ENCODE measurements around the gene COL7A1. TPM values are rescaled to one million over a fixed set of nuclear protein-coding genes. Genes with fewer than 3 reads are reported as not detected.

The COL7A1 gene
- total RNA-seq, 1 experiment from 2014 or later = 8.1 TPM

DNA sequence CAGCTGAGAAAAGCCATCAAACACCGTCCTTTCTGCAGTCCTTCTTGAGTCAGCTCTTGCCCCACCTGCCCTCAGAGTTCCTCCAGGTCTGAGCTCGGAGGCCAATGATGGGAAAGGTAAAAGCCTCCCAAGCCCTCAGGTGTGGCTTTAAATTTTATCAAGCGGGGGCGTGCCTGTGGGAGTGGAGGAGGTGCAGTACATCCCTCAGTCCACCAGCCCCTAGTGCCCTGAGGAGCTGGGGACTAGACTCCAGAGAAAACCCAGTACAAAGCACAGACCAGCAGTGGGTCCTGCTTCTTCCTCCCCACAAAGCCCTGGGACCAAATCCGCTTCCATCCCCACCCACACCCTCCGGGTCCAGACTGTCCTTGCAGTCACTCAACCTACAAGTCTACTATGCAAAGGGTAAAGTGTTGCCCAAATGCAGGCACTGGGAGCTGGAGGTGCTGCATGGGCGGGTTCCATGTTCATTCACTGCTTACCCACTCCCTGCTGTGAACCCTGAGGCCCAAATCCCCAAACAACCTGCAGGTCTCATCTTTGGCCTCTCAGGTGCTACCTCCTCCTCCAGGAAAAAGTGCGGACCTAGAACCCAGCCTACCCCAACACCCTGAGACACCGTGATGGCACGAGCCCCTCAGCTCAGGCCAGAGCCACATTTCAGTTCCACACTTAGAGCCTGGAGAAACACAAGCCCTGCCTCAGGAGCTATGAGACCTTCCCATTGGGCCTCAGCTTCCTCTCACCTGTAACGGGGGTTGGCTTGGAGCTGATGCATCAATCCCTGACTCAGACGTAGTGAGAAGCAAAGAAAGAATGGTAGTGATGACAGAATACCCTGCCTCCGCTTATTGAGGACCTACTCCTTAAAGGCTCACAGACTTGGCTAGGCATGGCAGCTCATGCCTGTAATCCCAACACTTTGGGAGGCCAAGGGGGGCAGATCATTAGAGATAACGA, 41.0 kb downstream of the COL7A1 start:
- no peak for DNase-seq (ENCODE audit: low spot score)
- Mint-ChIP-seq H3K36me3 (peaks cover 31% of the 10 kb centered on the region), H3K4me3 (peak overlapping the region; percentile 86), H3K4me1 (peaks cover 48% of the 10 kb centered on the region), H3K9me3 (no peaks in the 10 kb centered on the region), H3K27me3 (ENCODE audit: low read depth) (no peaks in the 10 kb centered on the region), H3K27ac (peak overlapping the region; percentile 82)
- no peak for TF ChIP-seq PRRX2 (CRISPR knock-in tag; IDR thresholded peaks at IDR 0.05)
- no peak for TF ChIP-seq IRF2 (CRISPR knock-in tag; IDR thresholded peaks at IDR 0.05; ENCODE audit: borderline replicate concordance, low read depth)
- no peak for TF ChIP-seq NFYB (CRISPR knock-in tag; conservative IDR thresholded peaks at IDR 0.05; ENCODE audit: low read depth)
- TF ChIP-seq ZNF232 (CRISPR knock-in tag; IDR thresholded peaks at IDR 0.05) = no peak
- no peak for TF ChIP-seq NFE2L1 (CRISPR knock-in tag; IDR thresholded peaks at IDR 0.05)
- no peak for TF ChIP-seq ZNF317 (CRISPR knock-in tag; IDR thresholded peaks at IDR 0.05; ENCODE audit: borderline replicate concordance, low read depth)
- TF ChIP-seq, protein P1, sequence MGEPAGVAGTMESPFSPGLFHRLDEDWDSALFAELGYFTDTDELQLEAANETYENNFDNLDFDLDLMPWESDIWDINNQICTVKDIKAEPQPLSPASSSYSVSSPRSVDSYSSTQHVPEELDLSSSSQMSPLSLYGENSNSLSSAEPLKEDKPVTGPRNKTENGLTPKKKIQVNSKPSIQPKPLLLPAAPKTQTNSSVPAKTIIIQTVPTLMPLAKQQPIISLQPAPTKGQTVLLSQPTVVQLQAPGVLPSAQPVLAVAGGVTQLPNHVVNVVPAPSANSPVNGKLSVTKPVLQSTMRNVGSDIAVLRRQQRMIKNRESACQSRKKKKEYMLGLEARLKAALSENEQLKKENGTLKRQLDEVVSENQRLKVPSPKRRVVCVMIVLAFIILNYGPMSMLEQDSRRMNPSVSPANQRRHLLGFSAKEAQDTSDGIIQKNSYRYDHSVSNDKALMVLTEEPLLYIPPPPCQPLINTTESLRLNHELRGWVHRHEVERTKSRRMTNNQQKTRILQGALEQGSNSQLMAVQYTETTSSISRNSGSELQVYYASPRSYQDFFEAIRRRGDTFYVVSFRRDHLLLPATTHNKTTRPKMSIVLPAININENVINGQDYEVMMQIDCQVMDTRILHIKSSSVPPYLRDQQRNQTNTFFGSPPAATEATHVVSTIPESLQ (CRISPR knock-in tag; IDR thresholded peaks at IDR 0.05) = no peak
- TF ChIP-seq, protein P2, sequence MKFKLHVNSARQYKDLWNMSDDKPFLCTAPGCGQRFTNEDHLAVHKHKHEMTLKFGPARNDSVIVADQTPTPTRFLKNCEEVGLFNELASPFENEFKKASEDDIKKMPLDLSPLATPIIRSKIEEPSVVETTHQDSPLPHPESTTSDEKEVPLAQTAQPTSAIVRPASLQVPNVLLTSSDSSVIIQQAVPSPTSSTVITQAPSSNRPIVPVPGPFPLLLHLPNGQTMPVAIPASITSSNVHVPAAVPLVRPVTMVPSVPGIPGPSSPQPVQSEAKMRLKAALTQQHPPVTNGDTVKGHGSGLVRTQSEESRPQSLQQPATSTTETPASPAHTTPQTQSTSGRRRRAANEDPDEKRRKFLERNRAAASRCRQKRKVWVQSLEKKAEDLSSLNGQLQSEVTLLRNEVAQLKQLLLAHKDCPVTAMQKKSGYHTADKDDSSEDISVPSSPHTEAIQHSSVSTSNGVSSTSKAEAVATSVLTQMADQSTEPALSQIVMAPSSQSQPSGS (CRISPR knock-in tag; IDR thresholded peaks at IDR 0.05; ENCODE audit: borderline replicate concordance, low read depth) = no peak
- TF ChIP-seq ZBTB21 (CRISPR knock-in tag; IDR thresholded peaks at IDR 0.05; ENCODE audit: borderline replicate concordance) = no peak
- no peak for TF ChIP-seq CREB1 (CRISPR knock-in tag; IDR thresholded peaks at IDR 0.05)
- TF ChIP-seq, protein P3, sequence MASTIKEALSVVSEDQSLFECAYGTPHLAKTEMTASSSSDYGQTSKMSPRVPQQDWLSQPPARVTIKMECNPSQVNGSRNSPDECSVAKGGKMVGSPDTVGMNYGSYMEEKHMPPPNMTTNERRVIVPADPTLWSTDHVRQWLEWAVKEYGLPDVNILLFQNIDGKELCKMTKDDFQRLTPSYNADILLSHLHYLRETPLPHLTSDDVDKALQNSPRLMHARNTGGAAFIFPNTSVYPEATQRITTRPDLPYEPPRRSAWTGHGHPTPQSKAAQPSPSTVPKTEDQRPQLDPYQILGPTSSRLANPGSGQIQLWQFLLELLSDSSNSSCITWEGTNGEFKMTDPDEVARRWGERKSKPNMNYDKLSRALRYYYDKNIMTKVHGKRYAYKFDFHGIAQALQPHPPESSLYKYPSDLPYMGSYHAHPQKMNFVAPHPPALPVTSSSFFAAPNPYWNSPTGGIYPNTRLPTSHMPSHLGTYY (CRISPR knock-in tag; IDR thresholded peaks at IDR 0.05) = no peak
- TF ChIP-seq, protein P4, sequence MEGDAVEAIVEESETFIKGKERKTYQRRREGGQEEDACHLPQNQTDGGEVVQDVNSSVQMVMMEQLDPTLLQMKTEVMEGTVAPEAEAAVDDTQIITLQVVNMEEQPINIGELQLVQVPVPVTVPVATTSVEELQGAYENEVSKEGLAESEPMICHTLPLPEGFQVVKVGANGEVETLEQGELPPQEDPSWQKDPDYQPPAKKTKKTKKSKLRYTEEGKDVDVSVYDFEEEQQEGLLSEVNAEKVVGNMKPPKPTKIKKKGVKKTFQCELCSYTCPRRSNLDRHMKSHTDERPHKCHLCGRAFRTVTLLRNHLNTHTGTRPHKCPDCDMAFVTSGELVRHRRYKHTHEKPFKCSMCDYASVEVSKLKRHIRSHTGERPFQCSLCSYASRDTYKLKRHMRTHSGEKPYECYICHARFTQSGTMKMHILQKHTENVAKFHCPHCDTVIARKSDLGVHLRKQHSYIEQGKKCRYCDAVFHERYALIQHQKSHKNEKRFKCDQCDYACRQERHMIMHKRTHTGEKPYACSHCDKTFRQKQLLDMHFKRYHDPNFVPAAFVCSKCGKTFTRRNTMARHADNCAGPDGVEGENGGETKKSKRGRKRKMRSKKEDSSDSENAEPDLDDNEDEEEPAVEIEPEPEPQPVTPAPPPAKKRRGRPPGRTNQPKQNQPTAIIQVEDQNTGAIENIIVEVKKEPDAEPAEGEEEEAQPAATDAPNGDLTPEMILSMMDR (IDR thresholded peaks at IDR 0.05) = no peak
- TF ChIP-seq, protein P5, sequence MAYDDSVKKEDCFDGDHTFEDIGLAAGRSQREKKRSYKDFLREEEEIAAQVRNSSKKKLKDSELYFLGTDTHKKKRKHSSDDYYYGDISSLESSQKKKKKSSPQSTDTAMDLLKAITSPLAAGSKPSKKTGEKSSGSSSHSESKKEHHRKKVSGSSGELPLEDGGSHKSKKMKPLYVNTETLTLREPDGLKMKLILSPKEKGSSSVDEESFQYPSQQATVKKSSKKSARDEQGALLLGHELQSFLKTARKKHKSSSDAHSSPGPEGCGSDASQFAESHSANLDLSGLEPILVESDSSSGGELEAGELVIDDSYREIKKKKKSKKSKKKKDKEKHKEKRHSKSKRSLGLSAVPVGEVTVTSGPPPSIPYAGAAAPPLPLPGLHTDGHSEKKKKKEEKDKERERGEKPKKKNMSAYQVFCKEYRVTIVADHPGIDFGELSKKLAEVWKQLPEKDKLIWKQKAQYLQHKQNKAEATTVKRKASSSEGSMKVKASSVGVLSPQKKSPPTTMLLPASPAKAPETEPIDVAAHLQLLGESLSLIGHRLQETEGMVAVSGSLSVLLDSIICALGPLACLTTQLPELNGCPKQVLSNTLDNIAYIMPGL (CRISPR knock-in tag; IDR thresholded peaks at IDR 0.05) = no peak
- TF ChIP-seq ZNF263 (CRISPR knock-in tag; IDR thresholded peaks at IDR 0.05; ENCODE audit: low read depth) = no peak
- TF ChIP-seq TEAD4 (CRISPR knock-in tag; IDR thresholded peaks at IDR 0.05) = no peak
- POLR2A ChIA-PET = interaction anchor here (0.6 to 0.7 kb wide), 2 partner anchors 81 to 1108 kb away, joined by 3 to 8 read pairs; partner anchors contain the start of gene SLC26A6
- ATAC-seq = no peak
- CTCF ChIA-PET = interaction anchor here (0.6 to 7.2 kb wide), 7 partner anchors 47 to 121 kb away, joined by 3 to 84 read pairs (median 4); partner anchors contain the start of genes SLC26A6 and UQCRC1
